ENCODE measurements around the gene IL34. TPM values are rescaled to one million over a fixed set of nuclear protein-coding genes. Genes with fewer than 3 reads are reported as not detected.

Gene IL34
- polyA plus RNA-seq (2012; ENCODE audit: low read depth, missing spikeins), result 0.18 TPM

GRCh38 chr16:70646260-70647241 lies at the start of gene IL34:
Gene IL34, plus strand, starts transcription at chr16:70646559. Its CDS starts 389 bp downstream, at chr16:70646948.
- TF ChIP-seq PAX5 (IDR thresholded peaks at IDR 0.05; ENCODE audit: insufficient read depth, low read length, severe bottlenecking), result no peak
- TF ChIP-seq POLR2A (IDR thresholded peaks at IDR 0.05; ENCODE audit: low read depth, low read length), result no peak
- no peak for TF ChIP-seq SPI1 (IDR thresholded peaks at IDR 0.05; ENCODE audit: low read depth, low read length)
- no peak for TF ChIP-seq POU2F2 (IDR thresholded peaks at IDR 0.05; ENCODE audit: low read depth, low read length)
- no peak for TF ChIP-seq POLR2AphosphoS5 (IDR thresholded peaks at IDR 0.05; ENCODE audit: low read depth, low read length)
- no peak for TF ChIP-seq TAF1 (IDR thresholded peaks at IDR 0.05; ENCODE audit: low read depth, low read length)
- no peak for FAIRE-seq
- no peak for DNase-seq (ENCODE audit: insufficient read length, low spot score)

GRCh38 chr16:70597135-70597835 lies 49.1 kb upstream of the IL34 start:
- FAIRE-seq (no peak), DNase-seq (ENCODE audit: insufficient read length, low spot score) (no peak)
- TF ChIP-seq POU2F2 (IDR thresholded peaks at IDR 0.05; ENCODE audit: low read depth, low read length) (no peak), SPI1 (IDR thresholded peaks at IDR 0.05; ENCODE audit: low read depth, low read length) (no peak), TAF1 (IDR thresholded peaks at IDR 0.05; ENCODE audit: low read depth, low read length) (no peak), PAX5 (IDR thresholded peaks at IDR 0.05; ENCODE audit: insufficient read depth, low read length, severe bottlenecking) (no peak), POLR2A (IDR thresholded peaks at IDR 0.05; ENCODE audit: low read depth, low read length) (no peak), POLR2AphosphoS5 (IDR thresholded peaks at IDR 0.05; ENCODE audit: low read depth, low read length) (no peak)

GRCh38 chr16:70598937-70599503 lies 47.3 kb upstream of the IL34 start:
- no peak for FAIRE-seq
- TF ChIP-seq POLR2AphosphoS5 (IDR thresholded peaks at IDR 0.05; ENCODE audit: low read depth, low read length), result no peak
- no peak for TF ChIP-seq PAX5 (IDR thresholded peaks at IDR 0.05; ENCODE audit: insufficient read depth, low read length, severe bottlenecking)
- no peak for TF ChIP-seq POU2F2 (IDR thresholded peaks at IDR 0.05; ENCODE audit: low read depth, low read length)
- TF ChIP-seq POLR2A (IDR thresholded peaks at IDR 0.05; ENCODE audit: low read depth, low read length), result no peak
- TF ChIP-seq SPI1 (IDR thresholded peaks at IDR 0.05; ENCODE audit: low read depth, low read length), result no peak
- TF ChIP-seq TAF1 (IDR thresholded peaks at IDR 0.05; ENCODE audit: low read depth, low read length), result no peak
- no peak for DNase-seq (ENCODE audit: insufficient read length, low spot score)

GRCh38 chr16:70600730-70601129 lies 45.6 kb upstream of the IL34 start:
- FAIRE-seq (no peak), DNase-seq (ENCODE audit: insufficient read length, low spot score) (no peak)
- TF ChIP-seq SPI1 (IDR thresholded peaks at IDR 0.05; ENCODE audit: low read depth, low read length) (no peak), TAF1 (IDR thresholded peaks at IDR 0.05; ENCODE audit: low read depth, low read length) (no peak), PAX5 (IDR thresholded peaks at IDR 0.05; ENCODE audit: insufficient read depth, low read length, severe bottlenecking) (no peak), POLR2A (IDR thresholded peaks at IDR 0.05; ENCODE audit: low read depth, low read length) (no peak), POLR2AphosphoS5 (IDR thresholded peaks at IDR 0.05; ENCODE audit: low read depth, low read length) (no peak)

GRCh38 chr16:70601576-70602575 lies 44.5 kb upstream of the IL34 start:
- DNase-seq (ENCODE audit: insufficient read length, low spot score) (no peak), FAIRE-seq (no peak)
- TF ChIP-seq POLR2AphosphoS5 (IDR thresholded peaks at IDR 0.05; ENCODE audit: low read depth, low read length) (no peak), SPI1 (IDR thresholded peaks at IDR 0.05; ENCODE audit: low read depth, low read length) (no peak), TAF1 (IDR thresholded peaks at IDR 0.05; ENCODE audit: low read depth, low read length) (no peak), PAX5 (IDR thresholded peaks at IDR 0.05; ENCODE audit: insufficient read depth, low read length, severe bottlenecking) (no peak), POLR2A (IDR thresholded peaks at IDR 0.05; ENCODE audit: low read depth, low read length) (no peak), POU2F2 (IDR thresholded peaks at IDR 0.05; ENCODE audit: low read depth, low read length) (no peak)

GRCh38 chr16:70602831-70603230 lies 43.5 kb upstream of the IL34 start:
- FAIRE-seq (no peak), DNase-seq (ENCODE audit: insufficient read length, low spot score) (no peak)
- no peak for TF ChIP-seq POLR2A (IDR thresholded peaks at IDR 0.05; ENCODE audit: low read depth, low read length)
- no peak for TF ChIP-seq POU2F2 (IDR thresholded peaks at IDR 0.05; ENCODE audit: low read depth, low read length)
- no peak for TF ChIP-seq TAF1 (IDR thresholded peaks at IDR 0.05; ENCODE audit: low read depth, low read length)
- no peak for TF ChIP-seq SPI1 (IDR thresholded peaks at IDR 0.05; ENCODE audit: low read depth, low read length)
- TF ChIP-seq POLR2AphosphoS5 (IDR thresholded peaks at IDR 0.05; ENCODE audit: low read depth, low read length), result no peak
- no peak for TF ChIP-seq PAX5 (IDR thresholded peaks at IDR 0.05; ENCODE audit: insufficient read depth, low read length, severe bottlenecking)

GRCh38 chr16:70604407-70605282 lies 41.7 kb upstream of the IL34 start:
- TF ChIP-seq POU2F2 (IDR thresholded peaks at IDR 0.05; ENCODE audit: low read depth, low read length) (no peak), SPI1 (IDR thresholded peaks at IDR 0.05; ENCODE audit: low read depth, low read length) (no peak), PAX5 (IDR thresholded peaks at IDR 0.05; ENCODE audit: insufficient read depth, low read length, severe bottlenecking) (no peak)
- FAIRE-seq (no peak), DNase-seq (ENCODE audit: insufficient read length, low spot score) (no peak)

Data from GM12891 (cell line).